ENCODE data around the gene UBXN4. TPM values are rescaled to one million over a fixed set of nuclear protein-coding genes. Genes with fewer than 3 reads are reported as not detected.

Gene UBXN4
- total and polyA plus RNA-seq, 2 of the 13 experiments (the other 11 are each of a cell fraction or from before 2014, with no cell fraction given) = 74.2 to 104 TPM

DNA sequence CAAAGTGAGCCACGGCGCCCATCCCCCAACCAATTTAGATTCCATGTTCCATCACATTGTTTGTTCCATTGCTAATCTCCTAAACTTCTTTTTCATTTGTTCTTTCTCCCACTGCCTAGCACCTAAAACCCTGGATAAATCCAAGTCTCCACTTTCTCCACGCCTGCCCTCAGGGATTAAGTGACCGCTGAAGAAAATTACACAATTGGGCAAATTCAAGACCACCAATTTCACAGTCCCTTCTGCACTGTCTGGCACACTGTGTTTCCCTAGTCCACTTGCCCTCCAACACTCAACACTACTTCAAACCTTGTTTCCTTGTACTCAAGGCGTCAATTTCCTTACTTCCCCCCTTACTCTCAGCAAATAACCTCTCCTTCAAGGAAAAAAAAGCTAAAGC lies 5.1 kb upstream of the UBXN4 start:
- ATAC-seq (no peak), DNase-seq (ENCODE audit: low spot score) (no peak), FAIRE-seq (no peak)
- Histone ChIP-seq H2AFZ (ENCODE audit: low read length) (no peak overlapping the region), H3K9me3 (ENCODE audit: low read length) (no peaks in the 10 kb centered on the region), H3K4me3 (replicated peaks in 1 of 3; ENCODE audit: insufficient read depth in 1 of 3, low read depth in 2 of 3, low read length in 3 of 3) (no peak overlapping the region), H3K36me3 (replicated peaks in 1 of 2; ENCODE audit: control insufficient read depth in 1 of 2, insufficient read depth in 2 of 2, low read length in 2 of 2) (no peaks in the 10 kb centered on the region), H4K20me1 (ENCODE audit: insufficient read depth, low read length) (no peaks in the 10 kb centered on the region), H3K27ac (ENCODE audit: extremely low read length, insufficient read depth, low read length) (no peak overlapping the region), H3K4me2 (ENCODE audit: low read depth, low read length) (no peak overlapping the region), H3K4me1 (ENCODE audit: insufficient read depth, low read length) (no peaks in the 10 kb centered on the region; the same call in 1 of the 2 replicates), H3K9ac (ENCODE audit: insufficient read depth, low read depth, low read length) (no peak overlapping the region), H3K27me3 (ENCODE audit: control insufficient read depth in 1 of 2, insufficient read depth in 2 of 2, low read length in 2 of 2) (no peaks in the 10 kb centered on the region), H3K79me2 (ENCODE audit: insufficient read depth, low read length) (no peaks in the 10 kb centered on the region)
- 85% methylated on average over 5 of the region's 5 CpGs for WGBS (ENCODE audit: low lambda C conversion rate)
- no peak for TF ChIP-seq MEIS1 (CRISPR knock-in tag; IDR thresholded peaks at IDR 0.05; ENCODE audit: borderline replicate concordance)
- TF ChIP-seq, protein P1, sequence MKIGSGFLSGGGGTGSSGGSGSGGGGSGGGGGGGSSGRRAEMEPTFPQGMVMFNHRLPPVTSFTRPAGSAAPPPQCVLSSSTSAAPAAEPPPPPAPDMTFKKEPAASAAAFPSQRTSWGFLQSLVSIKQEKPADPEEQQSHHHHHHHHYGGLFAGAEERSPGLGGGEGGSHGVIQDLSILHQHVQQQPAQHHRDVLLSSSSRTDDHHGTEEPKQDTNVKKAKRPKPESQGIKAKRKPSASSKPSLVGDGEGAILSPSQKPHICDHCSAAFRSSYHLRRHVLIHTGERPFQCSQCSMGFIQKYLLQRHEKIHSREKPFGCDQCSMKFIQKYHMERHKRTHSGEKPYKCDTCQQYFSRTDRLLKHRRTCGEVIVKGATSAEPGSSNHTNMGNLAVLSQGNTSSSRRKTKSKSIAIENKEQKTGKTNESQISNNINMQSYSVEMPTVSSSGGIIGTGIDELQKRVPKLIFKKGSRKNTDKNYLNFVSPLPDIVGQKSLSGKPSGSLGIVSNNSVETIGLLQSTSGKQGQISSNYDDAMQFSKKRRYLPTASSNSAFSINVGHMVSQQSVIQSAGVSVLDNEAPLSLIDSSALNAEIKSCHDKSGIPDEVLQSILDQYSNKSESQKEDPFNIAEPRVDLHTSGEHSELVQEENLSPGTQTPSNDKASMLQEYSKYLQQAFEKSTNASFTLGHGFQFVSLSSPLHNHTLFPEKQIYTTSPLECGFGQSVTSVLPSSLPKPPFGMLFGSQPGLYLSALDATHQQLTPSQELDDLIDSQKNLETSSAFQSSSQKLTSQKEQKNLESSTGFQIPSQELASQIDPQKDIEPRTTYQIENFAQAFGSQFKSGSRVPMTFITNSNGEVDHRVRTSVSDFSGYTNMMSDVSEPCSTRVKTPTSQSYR (CRISPR knock-in tag; IDR thresholded peaks at IDR 0.05; ENCODE audit: borderline replicate concordance) = peak; percentile 28; the same call in 1 of the 2 replicates
- no TSS peak for BruUV-seq (replicated peaks)
- POLR2A ChIA-PET = no interaction called here
- in situ Hi-C loops (cut with HindIII; ENCODE audit: extremely low pct_ligation_motif_present, low pct_unique_long_range_greater_than_20kb) = no loop called here
- intact Hi-C loops (cut with micrococcal nuclease; ENCODE audit: unreplicated experiment) = no loop called here
- CTCF ChIA-PET (ENCODE audit: low intra/inter-chr PET ratio, low total read pairs) = no interaction called here

DNA sequence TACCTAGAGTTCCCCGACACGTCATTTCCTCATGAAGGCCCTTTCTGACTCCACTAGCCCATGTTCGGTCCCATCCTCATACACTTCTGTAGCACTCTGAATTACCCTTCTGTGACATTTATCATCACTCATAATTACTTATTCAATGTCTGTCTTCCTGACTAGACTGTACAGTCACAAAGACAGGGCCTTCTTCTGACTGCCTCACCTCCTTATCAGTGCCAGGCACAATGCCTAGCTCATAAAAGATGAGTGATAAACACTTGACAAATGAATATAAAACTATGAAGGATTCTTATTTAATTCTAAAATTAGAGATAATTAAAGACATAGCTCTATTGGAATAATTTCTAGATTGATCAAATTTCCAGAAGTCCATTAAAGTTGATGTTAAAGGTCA lies 1.4 kb upstream of the UBXN4 start:
- intact Hi-C loops (cut with micrococcal nuclease; ENCODE audit: unreplicated experiment) = loop anchor here (2.0 kb wide), 1 partner anchor 209 kb away; the partner anchor contains the start of genes R3HDM1 and ZRANB3
- no peak for DNase-seq (ENCODE audit: low spot score)
- H3K9me3 ChIP-seq (ENCODE audit: low read length) = no peaks in the 10 kb centered on the region
- TF ChIP-seq STAG1 (CRISPR knock-in tag; IDR thresholded peaks at IDR 0.05) = no peak
- TF ChIP-seq ZNF367 (CRISPR knock-in tag; IDR thresholded peaks at IDR 0.05; ENCODE audit: borderline replicate concordance) = no peak
- TF ChIP-seq, protein P2, sequence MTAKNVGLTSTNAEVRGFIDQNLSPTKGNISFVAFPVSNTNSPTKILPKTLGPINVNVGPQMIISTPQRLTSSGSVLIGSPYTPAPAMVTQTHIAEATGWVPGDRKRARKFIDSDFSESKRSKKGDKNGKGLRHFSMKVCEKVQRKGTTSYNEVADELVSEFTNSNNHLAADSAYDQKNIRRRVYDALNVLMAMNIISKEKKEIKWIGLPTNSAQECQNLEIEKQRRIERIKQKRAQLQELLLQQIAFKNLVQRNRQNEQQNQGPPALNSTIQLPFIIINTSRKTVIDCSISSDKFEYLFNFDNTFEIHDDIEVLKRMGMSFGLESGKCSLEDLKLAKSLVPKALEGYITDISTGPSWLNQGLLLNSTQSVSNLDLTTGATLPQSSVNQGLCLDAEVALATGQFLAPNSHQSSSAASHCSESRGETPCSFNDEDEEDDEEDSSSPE (CRISPR knock-in tag; IDR thresholded peaks at IDR 0.05) = no peak
- TF ChIP-seq ZSCAN9 (CRISPR knock-in tag; IDR thresholded peaks at IDR 0.05; ENCODE audit: borderline replicate concordance) = no peak
- no peaks in the 10 kb centered on the region; a peak in 1 of 5 replicates for H3K27me3 ChIP-seq (ENCODE audit: control insufficient read depth in 1 of 2, insufficient read depth in 2 of 2, low read length in 2 of 2)
- no TSS peak for BruUV-seq (replicated peaks)
- WGBS (ENCODE audit: low lambda C conversion rate) = 93% methylated on average over 3 of the region's 3 CpGs
- FAIRE-seq = no peak
- ATAC-seq = no peak
- H4K20me1 ChIP-seq (ENCODE audit: insufficient read depth, low read length) = peaks cover 24% of the 10 kb centered on the region
- in situ Hi-C loops (cut with HindIII; ENCODE audit: extremely low pct_ligation_motif_present, low pct_unique_long_range_greater_than_20kb) = no loop called here
- H3K4me2 ChIP-seq (ENCODE audit: low read depth, low read length) = no peak overlapping the region
- H3K79me2 ChIP-seq (ENCODE audit: insufficient read depth, low read length) = peaks cover 30% of the 10 kb centered on the region
- no peak overlapping the region for H3K27ac ChIP-seq (ENCODE audit: extremely low read length, insufficient read depth, low read length)
- POLR2A ChIA-PET = no interaction called here
- CTCF ChIA-PET (ENCODE audit: low intra/inter-chr PET ratio, low total read pairs) = no interaction called here
- H3K36me3 ChIP-seq (replicated peaks in 1 of 2; ENCODE audit: control insufficient read depth in 1 of 2, insufficient read depth in 2 of 2, low read length in 2 of 2) = peaks cover 0 to 6% of the 10 kb centered on the region in 2 experiments; a peak in 2 of 5 replicates
- peak overlapping the region; percentile 22 for H2AFZ ChIP-seq (ENCODE audit: low read length)
- peaks cover 15% of the 10 kb centered on the region for H3K4me1 ChIP-seq (ENCODE audit: insufficient read depth, low read length)
- no peak overlapping the region for H3K4me3 ChIP-seq (replicated peaks in 1 of 3; ENCODE audit: insufficient read depth in 1 of 3, low read depth in 2 of 3, low read length in 3 of 3)
- no peak overlapping the region for H3K9ac ChIP-seq (ENCODE audit: insufficient read depth, low read depth, low read length)

All from HepG2 (cell line).